NCI-H446 treated with DMSO at 0.1 percent for 48 hours (cell line): Measurements from ENCODE around the gene RAB11FIP4.

ENCODE experiments used
- DNase-seq: peaks from one replicate; lab custom pipeline; 2025; lab: John Stamatoyannopoulos, UW

Gene RAB11FIP4

GRCh38 chr17:31525801-31526549, 134.5 kb downstream of the RAB11FIP4 start:
- no peak for DNase-seq

DNA sequence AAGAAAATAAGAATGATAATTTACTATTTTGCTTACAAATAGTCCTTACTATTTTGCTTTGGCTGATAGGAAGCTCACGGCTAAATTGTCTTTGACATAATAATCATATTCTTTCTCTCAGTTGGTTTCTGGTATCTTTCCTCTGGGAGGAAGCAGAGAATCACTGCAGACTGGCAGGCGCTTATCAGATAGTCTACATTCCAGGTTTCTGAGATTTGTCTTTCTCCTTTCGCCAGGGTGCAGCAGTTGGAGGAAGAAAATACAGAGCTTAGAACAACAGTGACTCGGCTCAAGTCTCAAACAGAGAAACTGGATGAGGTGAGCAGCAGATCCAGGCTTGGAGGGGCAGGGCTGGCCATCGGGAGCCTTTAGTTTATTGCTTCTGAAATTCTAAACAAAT, 136.1 kb downstream of the RAB11FIP4 start:
- DNase-seq = no peak

GRCh38 chr17:31528291-31528874, 136.9 kb downstream of the RAB11FIP4 start:
- DNase-seq = no peak

- no peak for DNase-seq
Observed at GRCh38 chr17:31529841-31530251, 138.4 kb downstream of the RAB11FIP4 start.

GRCh38 chr17:31530391-31530985, 139.0 kb downstream of the RAB11FIP4 start:
- no peak for DNase-seq

GRCh38 chr17:31531336-31531980, 140.0 kb downstream of the RAB11FIP4 start:
- no peak for DNase-seq

DNA sequence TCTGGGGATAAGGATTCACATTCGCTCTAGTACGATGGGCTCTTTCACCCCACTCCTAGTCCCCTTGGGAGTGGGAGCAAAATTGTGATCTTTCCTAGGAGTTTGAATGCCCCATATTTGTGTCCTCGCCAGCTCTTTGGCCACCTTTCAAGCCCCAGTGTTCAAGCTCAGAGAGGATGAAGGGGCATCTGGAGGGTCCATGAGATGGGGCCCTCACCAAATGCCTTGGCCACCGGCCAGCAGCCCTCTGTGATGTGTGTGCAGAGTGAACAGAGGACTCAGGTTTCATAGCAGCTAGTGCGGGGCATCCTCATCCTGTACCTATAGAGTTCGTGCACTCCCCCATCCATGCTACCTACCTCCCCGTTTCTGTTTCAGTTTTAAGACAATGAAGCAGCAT, 140.6 kb downstream of the RAB11FIP4 start:
- no peak for DNase-seq

GRCh38 chr17:31532526-31532925, 141.1 kb downstream of the RAB11FIP4 start:
- no peak for DNase-seq

GRCh38 chr17:31533546-31534155, 142.2 kb downstream of the RAB11FIP4 start:
- DNase-seq = no peak

DNA sequence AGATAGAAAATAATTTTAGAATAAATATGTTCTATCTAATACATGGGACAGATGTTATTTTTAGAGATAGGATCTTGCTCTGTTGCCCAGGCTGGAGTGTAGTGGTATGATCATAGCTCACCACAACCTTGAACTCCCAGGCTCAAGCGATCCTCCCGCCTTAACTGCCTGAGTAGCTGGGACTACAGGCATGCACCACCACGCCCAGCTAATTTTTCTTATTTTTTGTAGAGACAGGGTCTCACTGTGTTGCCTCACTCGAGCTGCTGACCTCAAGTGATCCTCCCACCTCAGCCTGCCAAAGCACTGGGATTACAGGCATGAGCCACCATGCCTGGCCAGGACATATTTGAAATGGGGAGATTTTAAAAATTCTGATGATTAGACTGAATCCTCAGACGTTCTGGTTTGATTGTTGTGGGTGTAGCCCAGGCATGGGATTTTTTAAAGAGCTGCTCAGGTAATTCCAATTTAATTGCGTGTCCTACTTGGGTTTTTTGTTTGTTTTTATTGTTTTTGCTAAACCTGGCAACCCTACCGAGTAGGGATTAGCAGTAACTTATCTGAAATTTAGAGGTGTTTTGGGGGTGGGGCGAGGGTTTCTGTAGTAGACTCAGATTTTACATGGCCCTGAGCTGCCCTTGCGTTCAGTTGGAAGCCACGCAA, 142.9 kb downstream of the RAB11FIP4 start:
- no peak for DNase-seq

GRCh38 chr17:31535581-31535981, 144.1 kb downstream of the RAB11FIP4 start:
- no peak for DNase-seq

- DNase-seq = no peak
Observed at GRCh38 chr17:31536451-31536850, 145.0 kb downstream of the RAB11FIP4 start.

GRCh38 chr17:31537565-31538011, 146.1 kb downstream of the RAB11FIP4 start:
- DNase-seq = no peak

DNA sequence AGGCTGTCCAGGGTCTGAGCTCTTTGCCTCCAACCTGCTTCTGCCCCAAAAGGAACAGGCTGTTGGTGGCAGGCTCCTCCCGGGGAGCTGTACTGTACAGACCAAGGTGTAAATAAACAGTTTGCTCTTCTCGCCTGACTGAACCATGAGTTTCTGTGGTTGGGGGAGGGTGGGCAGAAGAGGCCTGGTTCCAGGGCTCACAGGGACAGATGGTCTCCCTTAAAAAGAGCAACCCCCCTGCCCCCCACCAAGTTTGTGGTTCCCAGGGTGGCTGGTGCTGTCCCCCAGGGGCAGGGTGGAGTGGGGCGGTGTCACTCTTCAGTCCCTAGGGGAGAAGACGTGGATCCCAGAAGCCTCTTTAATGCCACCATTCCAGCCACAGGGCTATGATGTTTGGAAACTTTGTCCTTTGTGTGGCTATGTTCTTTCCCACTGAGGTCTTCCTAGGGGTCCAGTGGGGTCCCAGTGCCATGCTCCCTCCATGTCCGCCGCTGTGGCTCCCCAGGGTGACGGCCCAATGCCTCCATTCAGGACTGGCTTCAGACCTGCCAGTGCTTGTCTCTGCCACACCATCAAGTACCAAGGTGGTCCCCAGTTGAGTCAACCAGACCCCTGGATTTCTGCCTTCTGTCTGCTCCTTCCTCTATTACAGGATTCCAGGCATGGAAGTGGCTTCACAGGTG, 146.7 kb downstream of the RAB11FIP4 start:
- DNase-seq = no peak

DNA sequence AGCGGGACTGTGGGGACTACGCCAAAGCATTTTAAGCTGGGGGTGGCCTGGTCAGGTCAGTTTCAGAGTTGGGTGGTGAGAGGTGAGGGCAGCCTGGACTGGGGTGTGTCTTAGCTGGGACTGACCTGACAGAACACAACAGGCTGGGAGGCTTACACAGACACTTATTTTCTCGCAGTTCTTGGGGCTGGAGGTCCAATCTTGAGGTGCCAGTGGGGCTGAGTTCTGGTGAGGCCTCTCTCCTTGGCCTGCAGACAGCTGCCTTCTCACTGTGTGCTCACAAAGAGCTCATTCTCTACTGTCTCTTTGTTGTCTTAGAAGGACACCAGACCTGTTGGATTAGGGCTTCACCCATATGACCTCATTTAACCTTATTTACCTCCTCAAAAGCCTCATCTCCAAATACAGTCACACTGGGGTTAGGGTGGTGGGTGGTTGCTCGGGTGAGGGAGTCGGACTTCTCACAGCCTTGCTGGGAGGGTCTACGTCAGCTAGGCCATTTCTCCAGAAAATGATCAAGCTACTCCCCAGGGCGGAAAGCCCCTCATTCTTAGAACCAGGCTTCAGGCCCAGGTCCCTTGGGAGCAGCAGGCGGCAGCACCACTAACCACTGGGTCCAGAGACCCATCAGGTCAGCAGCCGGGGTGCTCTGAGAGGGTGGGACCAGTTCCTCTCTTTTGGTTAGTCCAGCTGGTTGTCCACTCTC, 149.3 kb downstream of the RAB11FIP4 start:
- DNase-seq = no peak

DNA sequence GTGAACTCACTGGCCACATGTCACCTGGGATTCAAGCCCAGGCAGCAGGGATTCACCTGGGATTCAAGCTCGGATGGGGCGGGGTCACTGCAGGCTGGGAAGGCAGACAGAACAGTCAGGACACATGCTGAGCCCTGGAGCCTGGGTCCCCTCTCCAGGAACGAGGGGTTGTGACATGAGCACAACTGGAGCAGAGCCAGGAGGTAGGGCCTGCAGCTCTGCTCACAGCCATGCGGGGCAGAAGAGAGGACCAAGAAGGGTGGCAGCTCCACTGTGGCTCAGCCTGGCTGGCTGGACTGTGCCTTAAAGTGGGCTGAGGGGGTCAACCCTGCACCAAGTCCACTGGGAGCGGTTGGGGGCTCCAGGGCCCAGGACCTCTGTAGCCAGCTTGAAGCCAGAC, 150.1 kb downstream of the RAB11FIP4 start:
- DNase-seq = no peak

GRCh38 chr17:31544186-31544585, 152.7 kb downstream of the RAB11FIP4 start:
- DNase-seq = no peak

GRCh38 chr17:31546650-31547049, 155.2 kb downstream of the RAB11FIP4 start:
- DNase-seq = no peak

DNA sequence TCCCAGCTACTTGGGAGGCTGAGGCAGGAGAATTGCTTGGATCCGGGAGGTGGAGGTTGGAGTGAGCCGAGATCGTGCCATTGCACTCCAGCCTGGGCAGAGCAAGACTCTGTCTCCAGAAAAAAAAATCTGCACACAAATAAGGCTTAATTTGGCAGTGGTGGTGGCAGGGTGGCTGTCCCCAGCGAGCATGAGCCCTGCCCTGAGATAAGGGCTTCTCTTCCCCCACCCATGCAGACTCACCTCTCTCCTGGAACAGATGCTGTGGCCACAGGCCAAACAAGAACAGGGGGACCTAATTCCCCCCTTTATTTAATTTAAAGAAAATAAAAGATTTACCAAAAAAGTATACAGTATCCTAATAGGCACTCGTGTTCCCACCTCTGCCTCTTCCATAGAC, 157.2 kb downstream of the RAB11FIP4 start:
- DNase-seq = no peak

- DNase-seq = no peak
Observed at GRCh38 chr17:31549121-31549524, 157.6 kb downstream of the RAB11FIP4 start.
